A549 treated with dexamethasone at 1 μM for 4 hours (cell line): ENCODE data around the gene ZNF790. TPM values are rescaled to one million over a fixed set of nuclear protein-coding genes. Genes with fewer than 3 reads are reported as not detected.

Source experiments
- total RNA-seq: library from RNA; stranded (reverse); fragments of 200-300 nt; extraction: Qiagen RNA extraction; gene quantifications from 5 replicates; pipeline ENCODE4 v1.2.3, GENCODE V29; 2022

The ZNF790 gene
- total RNA-seq, result 0.15 to 0.59 TPM (median 0.25 TPM) in 5 replicates

DNA sequence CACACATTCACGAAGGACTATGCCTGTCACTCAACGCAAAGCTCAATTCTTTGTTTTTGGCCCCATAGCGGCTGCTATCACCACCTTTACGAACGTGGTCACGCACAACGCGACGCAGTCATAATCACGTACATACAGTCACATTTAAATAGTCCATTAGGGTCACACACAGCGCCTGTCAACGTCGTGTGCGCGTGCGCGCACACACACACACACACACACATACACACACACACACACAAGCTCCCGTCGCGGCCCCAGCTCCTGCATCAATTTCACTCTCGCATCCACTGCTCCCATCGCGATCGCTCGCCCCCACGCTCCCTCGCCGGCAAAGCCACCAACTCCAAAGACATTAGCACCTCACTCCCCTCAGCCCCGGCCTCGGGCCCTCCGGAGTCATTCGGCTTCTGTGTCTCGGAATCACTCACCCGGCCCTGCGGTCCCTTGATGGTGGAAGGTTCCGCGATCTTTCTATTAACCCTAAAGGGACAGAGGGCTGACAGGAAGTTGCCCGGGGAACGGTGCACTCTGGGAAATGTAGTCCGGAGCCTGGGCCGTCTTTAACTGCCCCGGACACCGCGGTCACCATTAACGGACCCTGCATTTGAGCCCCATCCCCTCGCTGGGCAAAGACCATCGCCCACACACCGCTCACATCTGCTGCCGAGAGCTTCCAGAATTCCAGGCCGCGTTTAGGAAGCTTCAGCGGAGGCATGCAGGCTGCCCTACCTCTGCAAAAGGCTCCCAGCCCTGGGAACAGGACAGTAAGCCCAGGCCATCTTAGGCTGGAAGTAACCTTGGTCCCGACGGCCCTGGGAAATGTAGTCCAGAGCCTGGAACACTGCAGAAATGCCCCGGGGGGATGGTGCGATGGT, at the start of gene ZNF790:
Gene ZNF790, minus strand, starts transcription at position 482 of the 878 bp plus-strand sequence. CDS start 12,768 bp downstream, outside the sequence.

GRCh38 chr19:36850559-36851442, 12.6 kb upstream of the ZNF790 start, which contains the start of gene ZNF345:
TSS of gene ZNF345 (plus strand) at chr19:36850876. CDS start at chr19:36876831, 25,955 bp downstream.

DNA sequence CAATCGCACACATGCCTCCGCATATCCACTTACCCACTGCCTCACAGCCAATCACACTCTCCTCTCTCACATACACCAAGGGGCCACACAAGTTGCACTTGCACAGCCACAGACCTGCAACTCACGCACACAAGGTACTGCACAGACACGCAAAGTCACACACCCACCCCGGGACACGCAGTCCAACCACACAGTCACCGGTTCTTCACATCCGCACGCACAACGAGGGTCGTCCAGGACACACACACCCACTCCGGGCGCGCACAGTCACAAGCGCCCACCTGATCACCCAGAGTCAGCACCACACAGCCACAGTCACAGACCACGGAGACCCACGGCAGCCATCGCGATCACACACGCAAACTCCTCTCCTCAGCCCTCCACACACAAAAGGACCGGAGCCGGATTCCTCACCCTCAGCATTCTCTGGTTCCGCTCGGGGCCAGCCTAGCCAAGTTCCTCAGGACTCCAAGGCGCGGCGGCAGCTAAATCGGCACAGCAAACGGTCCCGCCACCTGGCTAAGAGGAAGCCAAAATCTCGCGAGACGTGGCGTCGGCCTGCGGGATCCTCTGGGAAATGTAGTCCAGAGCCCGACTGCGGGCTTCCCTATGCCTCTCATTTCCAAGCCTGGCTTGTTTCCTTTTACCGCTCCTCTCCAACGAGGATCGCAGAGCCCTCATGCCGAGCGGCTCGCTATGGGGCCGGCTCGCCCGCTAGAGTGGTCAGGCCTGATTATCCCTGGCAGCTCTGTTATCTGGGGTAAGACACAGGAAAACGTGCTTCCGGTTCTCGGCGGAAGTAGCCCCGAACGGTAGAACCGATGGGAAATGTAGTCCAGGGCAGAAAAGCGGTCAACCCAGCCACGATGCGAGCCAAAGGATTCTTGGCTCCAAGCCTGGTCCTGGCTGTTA, 65.6 kb downstream of the ZNF790 start, which contains the start of gene ZNF850:
Gene ZNF850, minus strand, starts transcription at position 497 of the 912 bp plus-strand sequence. CDS start 10,201 bp downstream, outside the sequence.

Other genes starting within 250 kb of the ZNF790 start
- gene ZNF382, start 233.1 kb downstream of the ZNF790 start, total RNA-seq, result 0.05 to 0.07 TPM (median 0.06 TPM) in 4 of 5 replicates, not detected in the other
- gene ZNF461, start 171.6 kb downstream of the ZNF790 start, total RNA-seq, result 5.7 to 8.6 TPM (median 6.2 TPM) in 5 replicates
- 9.0 to 9.8 TPM (median 9.7 TPM) in 5 replicates for gene ZNF567, start 150.8 kb downstream of the ZNF790 start, total RNA-seq
- 0.41 to 0.79 TPM (median 0.62 TPM) in 5 replicates for gene ZNF850, start 65.6 kb downstream of the ZNF790 start, total RNA-seq
- gene ZNF345, start 12.5 kb upstream of the ZNF790 start, total RNA-seq, result 0.06 to 0.27 TPM (median 0.10 TPM) in 5 replicates
- 0.31 to 0.73 TPM (median 0.37 TPM) in 5 replicates for gene ZNF829, start 77.9 kb upstream of the ZNF790 start, total RNA-seq
- gene ZNF568, start 77.9 kb upstream of the ZNF790 start, total RNA-seq, result 0.84 to 1.2 TPM (median 1.1 TPM) in 5 replicates
- 4.2 to 5.5 TPM (median 4.5 TPM) in 5 replicates for gene ZNF420, start 240.0 kb upstream of the ZNF790 start, total RNA-seq